Measurements from ENCODE around the gene VWA5B2. TPM values are rescaled to one million over a fixed set of nuclear protein-coding genes. Genes with fewer than 3 reads are reported as not detected.

Gene VWA5B2
- not detected for total RNA-seq
- long read RNA-seq = 0 reads

DNA sequence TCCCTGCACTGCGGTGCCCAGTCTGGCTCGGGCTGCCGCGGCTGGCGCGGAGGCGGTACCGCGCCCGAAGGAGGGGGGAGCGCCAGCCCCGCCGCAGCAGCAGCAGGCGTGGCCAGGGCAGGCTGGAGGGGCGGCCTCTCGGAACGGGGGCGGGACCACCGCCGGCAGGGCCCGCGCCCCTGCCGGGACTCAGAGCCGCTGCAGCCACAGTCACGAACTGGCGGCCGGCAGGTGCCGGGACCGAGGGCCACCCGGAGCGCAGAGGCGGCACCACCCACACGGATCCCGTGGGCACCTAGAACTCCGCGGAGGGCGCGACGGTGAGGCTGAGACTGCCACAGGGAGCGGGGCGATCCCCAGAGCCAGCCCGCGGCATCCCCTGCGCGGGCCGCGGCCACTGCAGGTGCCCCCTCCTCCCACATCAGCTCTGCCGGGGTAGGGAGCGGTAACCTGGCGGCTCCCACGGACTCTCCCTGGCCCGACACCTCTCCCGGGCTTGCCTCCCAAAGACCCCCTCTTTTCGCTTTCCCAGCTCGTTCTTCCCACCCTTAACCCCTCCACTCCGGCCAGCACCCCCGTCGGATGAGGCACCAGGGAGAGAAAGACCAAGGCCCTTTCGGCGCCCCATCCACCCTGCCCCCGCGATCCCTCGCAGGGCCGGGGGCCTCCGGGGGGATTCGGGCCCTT is at the start of gene VWA5B2:
VWA5B2 (plus strand) TSS at position 192 of the 687 bp plus-strand sequence. CDS start 944 bp downstream, outside the sequence.
- intact Hi-C loops (cut with DNase I) = no loop called here

DNA sequence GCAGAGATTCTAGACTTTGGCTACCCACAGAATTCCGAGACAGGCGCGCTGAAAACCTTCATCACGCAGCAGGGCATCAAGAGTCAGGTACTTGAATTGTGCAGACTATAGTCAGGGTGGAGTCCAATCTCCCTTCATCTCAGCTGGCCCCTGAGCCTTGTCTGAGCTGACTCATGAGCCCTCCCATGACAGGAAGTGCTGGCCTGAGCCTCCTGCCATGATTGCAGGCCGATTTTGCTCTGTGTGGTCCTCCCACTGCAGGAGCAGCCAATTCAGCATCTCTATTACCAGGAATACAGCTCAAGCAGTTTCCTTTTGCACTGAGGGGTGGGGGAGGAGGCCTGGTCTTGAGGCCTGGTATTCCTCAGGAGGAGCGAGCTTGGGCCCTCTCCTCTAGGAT is 49.2 kb upstream of the VWA5B2 start:
- no peak for DNase-seq
- intact Hi-C loops (cut with DNase I) = no loop called here
- no peak for ATAC-seq

More for the DNA sequence above, at the start of gene VWA5B2:
- peak; percentile 72 for DNase-seq
- ATAC-seq = peak; percentile 91 to 97

DNA sequence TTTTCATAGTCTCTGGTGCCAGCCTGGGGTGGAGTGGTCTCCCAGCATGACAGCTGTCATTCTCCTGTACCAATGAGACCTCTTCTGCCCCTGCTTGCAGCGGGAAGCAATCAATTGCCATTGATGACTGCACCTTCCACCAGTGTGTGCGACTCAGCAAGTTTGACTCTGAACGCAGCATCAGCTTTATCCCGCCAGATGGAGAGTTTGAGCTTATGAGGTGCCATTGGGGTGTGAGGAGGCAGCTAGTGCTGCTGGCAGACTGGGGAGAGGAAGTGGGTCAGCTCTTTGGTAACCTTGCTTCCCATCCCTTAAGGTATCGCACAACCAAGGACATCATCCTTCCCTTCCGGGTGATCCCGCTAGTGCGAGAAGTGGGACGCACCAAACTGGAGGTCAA is 47.8 kb upstream of the VWA5B2 start:
- no peak for ATAC-seq
- no peak for DNase-seq
- intact Hi-C loops (cut with DNase I) = no loop called here

DNA sequence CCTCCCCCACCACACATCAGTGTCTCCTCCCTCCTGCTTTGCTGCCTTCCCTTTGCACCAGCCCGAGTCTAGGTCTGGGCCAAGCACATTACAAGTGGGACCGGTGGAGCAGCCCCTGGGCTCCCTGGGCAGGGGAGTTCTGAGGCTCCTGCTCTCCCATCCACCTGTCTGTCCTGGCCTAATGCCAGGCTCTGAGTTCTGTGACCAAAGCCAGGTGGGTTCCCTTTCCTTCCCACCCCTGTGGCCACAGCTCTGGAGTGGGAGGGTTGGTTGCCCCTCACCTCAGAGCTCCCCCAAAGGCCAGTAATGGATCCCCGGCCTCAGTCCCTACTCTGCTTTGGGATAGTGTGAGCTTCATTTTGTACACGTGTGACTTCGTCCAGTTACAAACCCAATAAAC is 45.7 kb upstream of the VWA5B2 start:
- DNase-seq (no peak), ATAC-seq (no peak)
- intact Hi-C loops (cut with DNase I) = no loop called here

DNA sequence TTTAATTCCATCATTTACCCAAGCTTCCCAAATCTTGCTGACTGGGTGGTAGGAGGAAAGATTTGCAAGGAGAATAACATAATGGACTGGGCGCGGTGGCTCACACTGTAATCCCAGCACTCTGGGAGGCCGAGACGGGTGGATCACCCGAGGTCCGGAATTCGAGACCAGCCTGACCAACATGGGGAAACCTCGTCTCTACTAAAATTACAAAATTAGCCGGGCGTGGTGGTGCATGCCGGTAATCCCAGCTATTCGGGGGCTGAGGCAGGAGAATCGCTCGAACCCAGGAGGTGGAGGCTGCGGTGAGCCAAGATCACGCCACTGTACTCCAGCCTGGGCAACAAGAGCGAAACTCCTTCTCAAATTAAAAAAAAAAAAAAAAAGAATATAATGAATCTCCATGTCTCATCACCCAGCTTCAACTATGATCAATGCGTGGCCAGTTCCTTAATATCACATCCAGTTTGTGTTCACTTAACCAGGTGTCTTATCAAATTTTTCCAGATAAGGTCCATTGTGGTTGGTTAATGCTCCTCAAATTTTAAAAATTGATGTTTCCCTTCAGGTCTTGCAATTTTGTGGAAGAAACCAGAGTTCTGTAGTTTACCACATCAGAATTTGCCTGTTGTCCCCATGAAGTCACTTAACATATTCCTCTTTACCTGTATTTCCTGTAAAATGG is 44.7 kb upstream of the VWA5B2 start:
- ATAC-seq = no peak
- intact Hi-C loops (cut with DNase I) = loop anchor here in 1 of 2 donors (5.0 kb wide), 2 partner anchors 52 to 63 kb away; partner anchors contain the start of genes ALG3 and EEF1AKMT4
- no peak for DNase-seq

DNA sequence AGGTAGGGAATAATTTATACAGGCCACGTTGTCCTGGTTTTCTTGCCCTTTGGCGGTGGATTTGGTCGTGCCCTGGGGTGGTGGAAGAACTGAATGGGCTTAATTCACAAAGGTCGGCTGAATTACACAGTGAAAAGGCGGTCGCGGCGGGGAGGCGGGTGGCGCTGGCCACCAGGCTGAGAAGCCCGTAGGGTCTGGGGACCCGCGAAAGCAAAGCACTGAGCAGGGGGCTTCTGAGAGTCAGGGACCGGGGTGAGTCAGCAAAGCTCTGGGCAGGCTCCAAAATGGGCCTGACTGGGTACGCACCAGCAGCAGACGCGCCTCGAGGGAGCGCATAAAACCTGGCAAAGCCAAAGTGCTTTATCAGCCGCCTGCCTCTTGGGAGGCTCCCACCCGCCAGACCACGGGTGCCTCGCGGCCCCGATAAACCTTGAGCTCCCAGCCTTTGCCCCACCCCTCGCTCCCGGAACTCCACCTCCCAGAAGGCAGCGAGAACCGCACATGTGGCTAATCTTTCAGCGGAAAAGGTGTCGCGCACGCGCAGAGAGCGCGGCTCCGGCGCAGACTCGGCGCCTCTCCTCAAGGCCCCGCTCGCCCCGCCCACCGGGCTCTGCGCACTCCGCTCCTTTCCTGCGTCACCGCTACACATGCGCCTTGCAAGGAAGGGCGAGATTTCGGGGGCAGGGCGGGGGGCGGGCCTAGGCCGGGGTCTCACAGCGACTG is 43.8 kb upstream of the VWA5B2 start:
- DNase-seq = peak; percentile 100
- intact Hi-C loops (cut with DNase I) = loop anchor here in 1 of 2 donors (5.0 kb wide), 2 partner anchors 53 to 62 kb away; partner anchors contain the start of genes ALG3 and EEF1AKMT4
- peak; percentile 96 to 98 for ATAC-seq

DNA sequence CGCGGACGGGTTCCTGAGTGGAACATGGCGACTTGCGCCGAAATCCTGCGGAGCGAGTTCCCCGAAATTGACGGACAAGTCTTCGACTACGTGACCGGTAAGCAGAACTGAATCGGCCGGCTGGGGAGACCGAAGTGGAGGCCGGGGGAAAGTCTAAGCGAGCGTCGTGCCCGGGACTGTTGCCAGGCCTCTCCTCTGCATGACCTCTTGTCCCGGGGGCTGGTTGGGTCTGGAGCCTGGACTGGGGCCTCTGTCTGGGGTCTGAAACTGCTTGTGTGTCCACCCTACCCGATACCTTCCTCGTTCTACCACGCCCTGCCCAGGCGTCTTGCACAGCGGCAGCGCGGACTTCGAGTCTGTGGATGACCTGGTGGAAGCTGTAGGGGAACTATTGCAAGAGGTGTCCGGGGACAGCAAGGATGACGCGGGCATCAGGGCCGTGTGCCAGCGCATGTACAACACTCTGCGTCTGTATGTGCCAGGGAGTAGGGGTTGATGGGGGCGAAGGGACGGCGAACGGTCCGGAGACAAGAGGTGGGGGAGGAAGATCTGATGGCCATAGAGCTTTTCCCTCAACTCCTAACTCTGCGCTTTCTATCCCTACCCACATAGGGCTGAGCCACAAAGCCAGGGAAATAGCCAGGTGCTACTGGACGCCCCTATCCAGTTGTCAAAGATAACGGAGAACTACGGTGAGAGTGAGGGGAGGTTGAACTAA is 43.0 kb upstream of the VWA5B2 start, which contains the start of gene ABCF3:
ABCF3 (plus strand) TSS at position 16 of the 718 bp plus-strand sequence; CDS start at position 25, 9 bp downstream.
- DNase-seq (peak; percentile 77), ATAC-seq (peak; percentile 21 to 46)
- intact Hi-C loops (cut with DNase I) = loop anchor here in 1 of 2 donors (5.0 kb wide), 2 partner anchors 54 to 61 kb away; partner anchors contain the start of genes ALG3 and EEF1AKMT4

DNA sequence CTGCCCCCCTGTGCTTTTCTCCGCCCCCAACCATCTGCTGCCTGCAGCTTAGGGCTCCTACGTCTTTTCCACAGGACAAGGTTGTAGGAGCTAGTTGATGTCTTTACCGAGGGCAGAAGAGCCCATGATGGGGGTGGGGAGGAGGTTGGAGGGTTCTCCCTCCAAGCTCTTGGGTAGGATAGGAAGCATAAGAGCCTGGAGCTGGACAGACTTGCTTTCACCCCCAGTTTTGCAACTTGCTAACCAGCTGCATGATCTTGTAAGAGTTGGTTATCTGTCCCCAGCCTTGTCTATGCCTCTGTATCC is 42.5 kb upstream of the VWA5B2 start:
- DNase-seq (no peak), ATAC-seq (no peak)
- intact Hi-C loops (cut with DNase I) = loop anchor here in 1 of 2 donors (5.0 kb wide), 2 partner anchors 55 to 60 kb away; partner anchors contain the start of genes ALG3 and EEF1AKMT4

DNA sequence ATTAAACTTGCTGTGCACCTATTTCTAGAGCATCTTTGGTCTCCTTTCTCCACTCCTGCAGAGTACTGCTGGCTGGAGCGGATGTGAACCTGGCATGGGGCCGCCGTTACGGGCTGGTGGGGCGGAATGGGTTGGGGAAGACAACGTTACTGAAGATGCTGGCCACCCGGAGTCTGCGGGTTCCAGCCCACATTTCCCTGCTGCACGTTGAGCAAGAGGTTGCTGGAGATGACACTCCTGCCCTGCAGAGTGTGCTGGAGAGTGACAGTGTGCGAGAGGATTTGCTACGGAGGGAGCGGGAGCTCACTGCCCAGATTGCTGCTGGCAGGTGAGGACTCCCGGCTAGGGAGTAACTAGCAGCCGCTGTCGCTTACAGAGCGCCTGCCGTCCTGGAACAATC is 41.3 kb upstream of the VWA5B2 start:
- intact Hi-C loops (cut with DNase I) = loop anchor here in 1 of 2 donors (5.0 kb wide), 2 partner anchors 56 to 59 kb away; partner anchors contain the start of genes ALG3 and EEF1AKMT4
- no peak for ATAC-seq
- no peak for DNase-seq

DNA sequence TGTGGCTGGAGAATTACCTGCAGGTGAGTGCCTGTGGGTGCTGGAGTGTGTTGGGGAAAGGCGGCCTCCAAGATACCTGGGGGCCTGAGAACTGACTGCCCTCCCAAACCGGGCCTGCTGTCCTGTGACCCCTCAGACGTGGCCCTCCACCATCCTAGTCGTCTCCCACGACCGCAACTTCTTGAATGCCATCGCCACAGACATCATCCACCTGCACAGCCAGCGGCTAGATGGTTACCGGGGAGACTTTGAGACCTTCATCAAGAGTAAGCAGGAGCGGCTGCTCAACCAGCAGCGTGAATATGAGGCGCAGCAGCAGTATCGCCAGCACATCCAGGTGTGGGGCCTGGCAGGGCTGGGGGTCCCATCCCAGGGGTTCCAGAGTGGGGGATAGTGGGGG is 40.0 kb upstream of the VWA5B2 start:
- DNase-seq (no peak), ATAC-seq (no peak)
- intact Hi-C loops (cut with DNase I) = loop anchor here in 1 of 2 donors (5.0 kb wide), 2 partner anchors 57 to 58 kb away; partner anchors contain the start of genes ALG3 and EEF1AKMT4

DNA sequence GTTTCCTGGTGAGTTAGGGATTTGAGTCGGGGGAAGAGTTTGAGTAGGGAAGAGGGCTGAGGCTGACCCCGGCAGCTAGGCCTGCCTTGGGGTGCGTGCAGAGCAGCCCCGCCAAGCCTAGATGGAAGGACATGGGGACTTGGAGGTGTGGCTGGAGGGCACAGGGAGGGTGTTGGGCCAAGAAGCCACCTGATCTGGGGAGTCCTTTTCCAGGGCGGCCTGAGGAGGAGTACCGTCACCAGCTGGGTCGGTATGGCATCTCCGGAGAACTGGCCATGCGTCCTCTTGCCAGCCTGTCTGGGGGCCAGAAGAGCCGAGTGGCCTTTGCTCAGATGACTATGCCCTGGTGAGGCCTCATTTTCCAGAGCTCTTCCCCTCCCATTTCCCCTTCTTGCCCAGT is 36.5 kb upstream of the VWA5B2 start:
- intact Hi-C loops (cut with DNase I) = no loop called here
- no peak for DNase-seq

DNA sequence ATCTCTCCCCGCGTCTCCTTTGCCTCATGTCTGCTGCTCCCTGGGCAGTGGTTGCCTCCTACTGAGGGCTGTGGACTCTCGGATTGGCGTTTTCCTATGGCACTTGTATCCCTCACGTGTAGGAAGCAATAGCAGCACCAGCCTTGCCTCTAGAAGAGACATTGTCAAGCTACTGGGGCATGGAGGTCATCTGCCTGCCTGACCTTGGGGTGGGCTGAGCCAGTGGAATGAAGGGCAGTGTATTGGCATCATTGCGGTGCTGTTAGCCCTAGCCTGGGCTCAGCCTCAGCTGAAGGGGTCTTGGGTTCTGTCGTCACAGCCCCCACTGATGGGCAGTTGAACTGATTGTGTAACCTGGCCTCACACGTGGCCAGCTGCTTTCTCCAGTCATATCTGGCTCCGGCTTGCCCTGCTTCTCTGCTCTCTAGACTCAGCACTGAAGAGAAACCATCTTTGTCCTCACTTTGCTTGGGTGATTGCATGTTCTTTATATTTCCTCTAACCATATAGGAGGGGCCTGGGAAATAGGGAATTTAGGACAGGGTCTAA is 35.3 kb upstream of the VWA5B2 start:
- intact Hi-C loops (cut with DNase I) = no loop called here
- peak in 1 of 2 donors; percentile 7 for ATAC-seq
- no peak for DNase-seq

More for the DNA sequence above, 36.5 kb upstream of the VWA5B2 start:
- no peak for ATAC-seq

DNA sequence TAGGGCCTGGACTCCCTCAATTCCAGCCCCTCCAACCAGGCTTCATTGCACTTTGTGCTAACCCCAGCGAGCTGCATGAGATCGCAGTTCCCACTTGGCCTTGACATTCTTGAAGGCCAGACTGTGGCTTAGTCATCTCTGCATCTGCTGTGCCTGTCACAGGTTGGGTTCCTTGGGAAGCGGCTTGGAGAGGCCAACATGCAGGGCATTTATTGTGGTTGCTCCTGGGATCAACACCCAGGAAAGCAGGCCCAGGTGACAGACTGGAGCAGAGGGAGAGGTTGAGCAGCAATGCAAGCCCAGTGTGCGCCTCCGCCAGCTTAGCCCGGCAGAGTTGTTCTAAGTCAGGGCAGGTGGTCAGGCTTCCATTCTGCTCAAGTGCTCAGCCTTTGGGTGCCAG is 32.8 kb upstream of the VWA5B2 start:
- DNase-seq (no peak), ATAC-seq (no peak)
- intact Hi-C loops (cut with DNase I) = no loop called here

DNA sequence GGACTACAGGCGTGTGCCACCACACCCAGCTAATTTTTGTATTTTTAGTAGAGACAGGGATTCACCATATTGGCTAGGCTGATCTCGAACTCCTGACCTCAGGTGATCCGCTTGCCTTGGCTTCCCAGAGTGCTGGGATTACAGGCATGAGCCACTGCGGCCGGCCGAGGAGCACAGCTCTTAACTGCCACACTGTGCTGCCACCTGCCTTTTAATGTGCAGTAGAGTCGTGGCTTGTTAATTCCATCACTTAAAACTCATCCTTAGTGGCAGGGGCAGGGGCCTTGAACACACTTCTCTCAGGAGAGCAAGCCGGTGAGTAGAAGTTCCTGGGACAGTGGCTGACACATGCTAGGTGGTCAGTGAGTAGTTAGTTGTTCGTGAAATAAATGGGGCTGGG is 30.9 kb upstream of the VWA5B2 start:
- intact Hi-C loops (cut with DNase I) = no loop called here
- no peak for ATAC-seq
- DNase-seq = no peak

DNA sequence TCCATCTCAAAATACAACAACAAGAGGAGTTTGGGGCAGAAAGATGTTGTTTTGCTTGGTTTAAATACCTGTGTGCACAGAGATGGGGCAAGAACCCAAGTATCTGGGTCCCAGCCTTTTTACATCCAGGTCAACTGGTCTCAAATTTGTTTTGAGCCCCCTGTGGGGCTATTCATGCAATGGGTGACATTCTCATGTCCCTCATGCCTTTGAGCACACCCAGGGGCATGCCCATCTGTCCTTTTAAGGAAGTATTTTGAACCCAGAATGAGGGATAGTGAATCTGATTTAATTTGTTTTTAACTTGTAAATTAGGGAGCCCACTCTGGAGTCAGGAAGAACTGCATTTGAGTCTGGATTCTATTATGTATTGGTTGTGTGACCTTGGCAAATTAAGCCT is 28.6 kb upstream of the VWA5B2 start:
- no peak for DNase-seq
- intact Hi-C loops (cut with DNase I) = no loop called here

DNA sequence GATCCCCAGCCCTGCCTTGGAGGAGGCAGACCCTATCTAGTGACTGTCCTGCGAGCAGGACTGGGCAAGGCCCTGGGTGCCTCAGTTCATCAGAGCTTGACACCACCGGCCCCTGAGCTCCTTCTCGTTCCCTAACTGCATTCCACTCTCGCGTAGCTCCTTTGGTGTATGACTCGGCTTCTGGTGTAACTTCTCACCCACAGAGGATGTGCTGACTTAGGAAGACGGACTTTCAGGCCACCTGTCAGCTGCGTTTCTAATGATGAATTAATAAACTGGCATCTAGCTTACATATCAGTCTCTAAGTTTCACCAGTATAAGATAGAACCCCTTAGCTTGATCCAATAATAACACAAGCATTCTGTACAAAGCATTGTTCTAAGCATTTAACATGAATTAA is 25.9 kb upstream of the VWA5B2 start:
- DNase-seq (no peak), ATAC-seq (no peak)
- intact Hi-C loops (cut with DNase I) = no loop called here

More for the DNA sequence above, 28.6 kb upstream of the VWA5B2 start:
- no peak for ATAC-seq

DNA sequence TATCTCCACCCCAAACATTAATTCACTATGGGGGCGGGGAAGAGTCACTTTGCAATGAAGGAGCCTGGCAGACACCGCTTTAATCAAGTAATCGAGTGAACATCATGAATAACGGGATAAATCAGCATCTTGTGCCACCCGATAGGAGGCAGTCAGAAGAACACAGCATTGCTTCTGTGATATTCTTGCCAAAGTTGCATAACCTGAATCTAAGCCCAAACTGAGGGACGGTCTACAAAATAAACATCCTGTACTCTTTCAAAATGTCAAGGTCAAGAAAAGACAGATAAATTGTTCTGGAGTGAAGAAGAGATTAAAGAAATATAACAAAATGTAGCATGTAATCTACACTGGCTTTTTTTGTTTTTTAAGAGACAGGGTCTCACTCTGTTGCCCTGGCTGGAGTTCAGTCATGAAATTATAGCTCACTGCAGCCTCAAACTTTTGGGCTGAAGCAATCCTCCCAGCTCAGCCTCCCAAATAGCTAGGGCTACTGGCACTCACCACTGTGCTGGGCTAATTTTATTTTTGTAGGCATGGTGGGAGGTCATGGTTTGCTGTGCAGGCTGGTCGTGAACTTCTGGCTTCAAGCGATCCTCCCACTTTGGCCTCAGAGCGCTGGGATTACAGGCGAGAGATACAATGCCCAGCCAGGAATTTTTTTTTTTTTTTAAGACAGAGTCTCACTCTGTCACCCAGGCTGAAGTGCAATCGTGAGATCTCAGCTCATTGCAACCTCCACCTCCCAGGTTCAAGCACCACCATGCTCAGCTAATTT is 20.1 kb upstream of the VWA5B2 start:
- no peak for ATAC-seq
- intact Hi-C loops (cut with DNase I) = no loop called here
- DNase-seq = no peak

DNA sequence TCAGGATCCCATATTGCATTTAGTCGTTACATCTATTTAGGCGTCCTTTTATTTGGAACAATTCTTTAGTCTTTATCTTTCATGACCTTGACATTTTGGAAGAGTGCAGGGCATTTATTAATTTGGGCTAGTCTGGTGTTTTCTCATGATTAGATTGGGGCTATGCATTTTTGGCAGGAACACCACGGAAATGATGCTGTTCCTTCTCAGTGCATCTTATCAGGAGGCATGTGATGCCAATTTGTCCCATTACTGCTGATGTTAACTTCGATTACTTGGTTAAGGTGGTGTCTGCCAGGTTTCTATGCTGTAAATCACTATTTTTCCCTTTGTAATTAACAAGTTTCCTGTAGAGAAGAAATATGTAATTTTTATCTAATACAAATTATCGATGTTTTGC is 18.1 kb upstream of the VWA5B2 start:
- ATAC-seq = no peak
- intact Hi-C loops (cut with DNase I) = no loop called here
- no peak for DNase-seq
